Measurements from ENCODE around the gene BARHL2. TPM values are rescaled to one million over a fixed set of nuclear protein-coding genes. Genes with fewer than 3 reads are reported as not detected.

BARHL2 gene
- total RNA-seq, 2 donors from 2014 or later: not detected

DNA sequence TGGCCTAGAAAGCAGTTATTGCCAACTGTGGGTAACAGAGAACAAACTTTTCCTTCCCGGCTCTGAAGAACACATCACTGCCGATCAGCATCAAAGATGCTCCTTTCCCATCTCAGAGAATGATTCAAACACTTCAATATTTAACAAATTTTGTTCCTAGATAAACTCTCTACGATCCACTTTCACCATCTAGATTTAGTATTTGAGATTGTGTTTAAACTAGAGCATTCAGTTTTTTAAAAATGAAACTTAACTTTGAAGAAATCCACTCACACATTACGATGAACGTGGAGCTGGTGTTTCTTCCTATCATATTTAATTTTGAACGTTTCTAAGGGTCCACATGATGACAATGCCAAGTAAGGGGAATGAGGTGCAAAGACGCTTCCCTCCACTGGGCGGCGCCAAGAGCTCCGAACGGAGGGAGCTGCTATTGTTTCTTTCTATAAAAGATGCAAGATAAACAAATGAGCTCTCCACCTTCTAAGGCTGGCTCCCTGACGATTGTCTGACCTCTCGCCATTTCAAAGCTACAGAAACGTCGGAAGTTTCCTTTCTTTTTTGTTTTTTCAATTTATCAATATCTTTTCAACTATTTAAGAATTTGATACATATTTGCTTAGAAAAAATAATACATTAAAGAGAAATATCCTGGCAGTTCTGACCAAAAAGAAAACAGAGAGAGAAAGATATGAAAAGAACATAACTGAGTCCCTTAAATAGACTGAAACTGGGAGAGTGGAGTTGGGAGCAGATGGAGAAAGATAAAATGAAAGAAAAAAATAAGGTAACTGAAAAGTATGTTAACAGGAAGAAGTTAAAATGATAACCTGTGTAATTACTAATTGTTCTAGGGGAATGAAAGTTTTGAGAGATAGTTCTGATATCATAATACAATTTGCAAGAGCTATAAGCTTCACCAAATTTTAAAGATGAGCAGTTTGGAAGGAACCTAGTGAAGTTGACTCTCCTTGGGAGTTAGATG lies 4.4 kb upstream of the BARHL2 start:
- peaks cover 0 to 1% of the 10 kb centered on the region in 2 donors for H3K9me3 Mint-ChIP-seq
- H3K4me1 Mint-ChIP-seq (ENCODE audit: low read depth): peaks cover 64% of the 10 kb centered on the region
- DNase-seq (peak; percentile 65 to 69), ATAC-seq (replicated peaks in 1 of 2) (peak in 1 of 2 donors; percentile 34)
- peaks cover 95% of the 10 kb centered on the region for H3K27me3 Mint-ChIP-seq (ENCODE audit: low read depth)
- H3K27ac Mint-ChIP-seq: peak overlapping the region; percentile 55
- H3K36me3 Mint-ChIP-seq (ENCODE audit: insufficient read depth in 2 of 2): peaks cover 14 to 15% of the 10 kb centered on the region in 2 donors
- H3K4me3 Mint-ChIP-seq: peak overlapping the region in 1 of 2 donors; percentile 42

DNA sequence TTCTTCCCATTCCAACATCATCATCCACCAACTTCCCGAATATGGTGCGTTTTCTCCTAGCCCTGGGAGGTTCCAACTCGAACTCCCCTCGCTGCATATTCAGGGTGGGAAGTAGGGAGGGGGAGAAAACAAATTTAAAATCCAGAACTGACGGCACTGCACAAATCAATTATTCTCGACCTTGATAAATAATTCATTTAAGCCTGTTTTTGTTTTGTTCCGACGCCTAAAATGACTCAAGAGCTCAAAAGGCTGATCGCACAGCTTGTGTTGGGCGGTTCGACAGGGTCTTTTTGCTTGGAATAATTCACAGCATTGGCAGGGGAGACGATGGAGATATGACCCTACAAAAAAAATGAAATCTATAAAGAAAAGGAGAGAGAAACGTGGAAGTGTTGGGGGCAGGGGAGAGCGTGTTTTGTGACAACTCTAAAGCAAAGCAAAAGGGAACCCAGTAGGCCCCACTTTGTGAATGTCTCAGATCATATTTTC lies 3.1 kb upstream of the BARHL2 start:
- no peak overlapping the region for H3K27ac Mint-ChIP-seq
- no peak overlapping the region for H3K4me3 Mint-ChIP-seq
- peaks cover 10 to 11% of the 10 kb centered on the region in 2 donors for H3K36me3 Mint-ChIP-seq (ENCODE audit: insufficient read depth in 2 of 2)
- H3K4me1 Mint-ChIP-seq (ENCODE audit: low read depth): peaks cover 51% of the 10 kb centered on the region
- no peak for ATAC-seq (replicated peaks in 1 of 2)
- H3K9me3 Mint-ChIP-seq: peaks cover 0 to 1% of the 10 kb centered on the region in 2 donors
- no peak for DNase-seq
- peaks cover 95% of the 10 kb centered on the region for H3K27me3 Mint-ChIP-seq (ENCODE audit: low read depth)

DNA sequence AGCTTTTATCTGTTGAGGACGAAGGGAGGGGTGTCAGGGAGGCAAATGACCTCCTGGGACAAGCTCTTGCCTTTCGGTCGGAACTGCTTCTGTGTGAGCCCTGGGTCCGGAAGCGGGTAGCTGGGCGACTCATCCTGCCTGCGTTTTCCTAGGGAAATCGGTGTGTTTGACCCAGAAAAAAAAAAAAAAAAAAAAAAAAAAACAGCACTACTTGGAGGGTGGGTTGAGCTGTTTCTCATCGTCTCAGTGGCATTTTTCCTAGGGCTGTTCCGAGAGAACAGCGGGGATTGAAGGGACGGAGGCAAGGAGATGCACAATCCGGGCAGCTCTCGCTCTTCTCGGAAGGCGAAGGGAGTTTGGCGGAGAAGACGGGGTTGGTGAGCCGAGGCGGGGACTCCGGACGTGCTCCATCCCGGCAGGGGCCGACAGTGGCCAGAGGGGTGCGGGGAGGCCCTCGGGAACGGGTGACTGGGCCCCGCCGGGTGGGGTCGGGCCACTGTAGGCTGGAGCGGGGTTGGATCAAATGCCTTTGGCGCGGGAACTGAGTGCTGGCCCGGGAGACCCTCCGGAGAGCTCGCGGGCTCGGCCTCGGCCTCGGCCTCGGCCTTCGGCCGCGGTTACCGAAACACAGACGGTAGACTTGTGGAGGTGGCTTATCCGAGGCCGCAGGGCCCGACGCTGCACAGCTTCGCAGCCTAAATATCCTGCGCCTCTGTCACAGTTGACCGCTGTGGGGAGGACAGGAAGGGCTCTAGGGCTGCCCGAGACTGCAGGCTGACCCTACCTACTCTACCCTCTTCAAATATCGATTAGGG lies 2.4 kb upstream of the BARHL2 start:
- Mint-ChIP-seq H3K4me3 (peak overlapping the region; percentile 66 to 89), H3K4me1 (ENCODE audit: low read depth) (peaks cover 47% of the 10 kb centered on the region), H3K27me3 (ENCODE audit: low read depth) (peaks cover 95% of the 10 kb centered on the region), H3K27ac (peak overlapping the region; percentile 81), H3K36me3 (ENCODE audit: insufficient read depth in 2 of 2) (peaks cover 10 to 11% of the 10 kb centered on the region in 2 donors), H3K9me3 (peaks cover 0 to 1% of the 10 kb centered on the region in 2 donors)
- DNase-seq (no peak), ATAC-seq (replicated peaks in 1 of 2) (no peak)

DNA sequence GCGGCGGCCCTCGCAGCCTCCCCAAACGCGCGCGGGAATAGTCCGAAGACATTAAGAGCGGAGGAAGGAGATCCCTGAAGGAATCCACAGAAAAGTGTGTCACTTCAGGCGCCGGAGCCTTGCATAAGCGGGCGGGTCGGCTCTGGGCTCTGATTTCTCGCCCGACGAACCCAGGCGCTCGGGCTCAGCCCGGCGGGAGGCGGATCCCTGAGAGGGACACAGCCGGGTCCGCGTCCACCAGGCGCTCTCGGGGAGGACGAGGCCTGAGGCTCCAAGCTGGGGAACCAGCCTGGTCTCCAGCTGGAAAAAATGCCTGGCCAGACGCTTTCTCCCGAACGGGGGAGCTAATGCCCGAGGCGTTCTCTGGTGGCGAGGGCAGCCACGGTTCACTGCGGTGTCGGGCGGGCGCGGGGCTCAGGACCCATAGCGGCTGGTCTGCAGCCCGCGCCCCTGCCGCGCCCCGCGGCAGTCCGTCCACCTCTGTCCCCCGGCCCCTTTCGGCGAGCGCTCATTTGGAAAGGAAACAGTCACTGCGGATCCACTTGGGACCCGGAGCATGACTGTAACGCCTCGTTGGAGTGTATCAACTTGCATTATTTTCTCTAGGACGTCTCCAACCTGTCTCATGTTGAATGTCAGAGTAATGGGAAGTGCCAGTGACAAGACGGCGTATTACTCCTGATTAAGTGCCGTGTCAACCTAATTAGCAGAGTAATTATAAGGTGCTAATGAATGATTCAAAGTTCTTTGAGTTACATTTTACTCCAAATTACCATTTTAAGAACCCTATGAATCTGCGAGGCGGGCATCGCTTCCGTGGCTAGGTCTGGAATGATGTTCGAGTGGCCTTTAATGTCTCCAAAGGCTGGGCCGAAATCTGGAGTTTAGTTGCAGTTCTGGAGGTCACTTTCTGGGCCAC lies 1.6 kb upstream of the BARHL2 start:
- Mint-ChIP-seq H3K9me3 (no peaks in the 10 kb centered on the region), H3K36me3 (ENCODE audit: insufficient read depth in 2 of 2) (peaks cover 7 to 11% of the 10 kb centered on the region in 2 donors), H3K4me3 (peak overlapping the region; percentile 79 to 89), H3K27me3 (ENCODE audit: low read depth) (peaks cover 95% of the 10 kb centered on the region), H3K4me1 (ENCODE audit: low read depth) (peaks cover 40% of the 10 kb centered on the region), H3K27ac (peak overlapping the region; percentile 81)
- DNase-seq (no peak), ATAC-seq (replicated peaks in 1 of 2) (peak in 1 of 2 donors; percentile 10)

DNA sequence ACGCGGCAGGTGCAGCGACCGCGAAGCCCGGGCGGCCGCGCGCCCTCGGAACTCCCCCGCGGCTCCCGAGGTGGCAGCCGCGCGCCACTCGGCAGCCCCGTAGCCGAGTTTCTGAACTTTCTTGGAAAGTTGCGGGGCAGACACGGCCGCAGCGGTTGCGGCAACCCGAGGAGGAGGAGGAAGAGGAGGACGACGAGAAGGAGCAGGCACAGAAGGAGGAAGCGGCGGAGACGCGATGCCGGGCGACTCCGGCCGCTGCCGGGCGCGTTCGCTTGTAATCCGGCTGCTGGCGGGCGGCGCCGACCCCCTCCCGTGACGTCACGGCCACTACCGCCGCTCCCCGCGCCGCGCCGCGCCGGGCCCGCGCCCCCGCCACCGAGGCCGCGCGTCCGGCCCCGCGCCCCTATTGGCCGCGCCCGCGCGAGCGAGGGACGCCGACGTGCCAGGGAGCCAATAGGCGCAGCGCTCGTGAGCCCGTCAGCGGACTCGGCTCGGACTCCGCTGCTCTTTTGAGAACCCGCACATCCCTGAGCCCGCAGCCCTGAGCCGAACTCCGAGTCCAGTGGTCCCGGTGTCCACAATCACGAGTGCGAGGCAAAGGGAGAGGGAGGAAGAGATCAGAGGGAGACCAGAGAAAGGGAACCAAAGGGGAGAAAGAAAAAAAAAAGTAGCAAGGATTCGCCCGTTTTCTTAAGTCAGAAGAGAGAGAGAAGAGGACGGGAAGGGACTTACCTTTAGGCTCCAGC lies 736 bp upstream of the BARHL2 start:
- DNase-seq: no peak
- Mint-ChIP-seq H3K4me3 (peak overlapping the region; percentile 79 to 89), H3K27me3 (ENCODE audit: low read depth) (peaks cover 95% of the 10 kb centered on the region), H3K4me1 (ENCODE audit: low read depth) (peaks cover 40% of the 10 kb centered on the region), H3K9me3 (no peaks in the 10 kb centered on the region), H3K36me3 (ENCODE audit: insufficient read depth in 2 of 2) (peaks cover 7 to 11% of the 10 kb centered on the region in 2 donors), H3K27ac (peak overlapping the region; percentile 52)
- peak; percentile 67 for ATAC-seq (replicated peaks in 1 of 2)

DNA sequence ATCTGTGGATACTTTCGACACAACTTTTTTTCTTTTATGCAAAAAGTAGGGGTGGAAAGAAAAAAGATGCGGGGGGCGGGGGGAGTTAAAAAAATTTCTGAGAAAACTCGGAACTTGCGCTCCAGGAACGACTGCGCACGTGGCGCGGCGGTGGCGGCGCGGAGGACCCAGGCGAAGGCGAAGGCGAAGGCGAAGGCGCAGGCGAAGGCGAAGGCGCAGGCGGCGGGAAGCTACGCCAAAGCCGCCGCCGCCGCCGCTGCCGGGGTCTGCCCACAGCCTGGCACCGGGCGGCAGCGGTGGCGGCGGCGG lies 208 bp upstream of the BARHL2 start:
- H3K4me3 Mint-ChIP-seq: peak overlapping the region; percentile 73 to 82
- ATAC-seq (replicated peaks in 1 of 2) (peak in 1 of 2 donors; percentile 14), DNase-seq (no peak)
- H3K4me1 Mint-ChIP-seq (ENCODE audit: low read depth): peaks cover 41% of the 10 kb centered on the region
- no peak overlapping the region for H3K27ac Mint-ChIP-seq
- no peaks in the 10 kb centered on the region for H3K9me3 Mint-ChIP-seq
- H3K27me3 Mint-ChIP-seq (ENCODE audit: low read depth): peaks cover 95% of the 10 kb centered on the region
- peaks cover 7 to 11% of the 10 kb centered on the region in 2 donors for H3K36me3 Mint-ChIP-seq (ENCODE audit: insufficient read depth in 2 of 2)

DNA sequence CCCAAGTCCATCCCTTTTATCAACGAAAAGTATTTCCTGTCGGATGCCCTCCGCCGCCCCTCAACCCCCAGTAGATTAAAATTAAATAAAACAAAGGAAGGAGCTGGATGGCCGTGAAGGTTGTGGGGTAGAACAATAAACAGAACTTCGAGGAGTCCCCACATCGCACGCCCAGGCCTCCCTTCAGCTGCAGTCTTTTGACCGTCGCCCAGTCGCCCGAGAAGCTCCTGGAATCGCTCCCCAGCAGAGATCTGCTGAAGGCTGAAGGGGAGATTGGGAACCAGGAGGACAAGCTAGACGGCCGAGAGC lies 905 bp downstream of the BARHL2 start:
- peak overlapping the region; percentile 83 for H3K27ac Mint-ChIP-seq
- DNase-seq (no peak), ATAC-seq (replicated peaks in 1 of 2) (no peak)
- H3K4me3 Mint-ChIP-seq: peak overlapping the region; percentile 73 to 82
- H3K9me3 Mint-ChIP-seq: no peaks in the 10 kb centered on the region
- peaks cover 7 to 11% of the 10 kb centered on the region in 2 donors for H3K36me3 Mint-ChIP-seq (ENCODE audit: insufficient read depth in 2 of 2)
- peaks cover 33% of the 10 kb centered on the region for H3K4me1 Mint-ChIP-seq (ENCODE audit: low read depth)
- peaks cover 95% of the 10 kb centered on the region for H3K27me3 Mint-ChIP-seq (ENCODE audit: low read depth)

DNA sequence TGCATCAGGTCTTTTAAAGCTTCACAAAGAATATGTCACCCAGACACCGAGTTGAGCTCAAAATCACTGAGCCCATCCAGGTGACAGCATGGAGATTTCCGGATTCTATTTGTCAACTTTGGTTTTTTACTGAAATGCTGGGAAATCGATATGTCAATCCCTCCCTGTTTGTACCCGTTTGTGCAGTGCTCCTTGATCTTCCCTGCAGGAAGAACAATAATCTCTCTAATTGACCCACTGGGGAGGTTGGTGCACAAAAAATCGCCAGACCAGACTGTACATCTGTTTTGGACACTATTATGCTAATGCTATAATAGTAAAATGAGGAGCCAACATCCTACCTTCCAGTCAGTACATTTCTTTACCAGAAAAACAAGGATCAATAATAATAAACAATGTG lies 1.8 kb downstream of the BARHL2 start:
- ATAC-seq (replicated peaks in 1 of 2): no peak
- no peak overlapping the region for H3K27ac Mint-ChIP-seq
- no peaks in the 10 kb centered on the region for H3K9me3 Mint-ChIP-seq
- no peak for DNase-seq
- peaks cover 32% of the 10 kb centered on the region for H3K4me1 Mint-ChIP-seq (ENCODE audit: low read depth)
- H3K36me3 Mint-ChIP-seq (ENCODE audit: insufficient read depth in 2 of 2): peaks cover 7 to 10% of the 10 kb centered on the region in 2 donors
- H3K4me3 Mint-ChIP-seq: no peak overlapping the region
- peaks cover 95% of the 10 kb centered on the region for H3K27me3 Mint-ChIP-seq (ENCODE audit: low read depth)

DNA sequence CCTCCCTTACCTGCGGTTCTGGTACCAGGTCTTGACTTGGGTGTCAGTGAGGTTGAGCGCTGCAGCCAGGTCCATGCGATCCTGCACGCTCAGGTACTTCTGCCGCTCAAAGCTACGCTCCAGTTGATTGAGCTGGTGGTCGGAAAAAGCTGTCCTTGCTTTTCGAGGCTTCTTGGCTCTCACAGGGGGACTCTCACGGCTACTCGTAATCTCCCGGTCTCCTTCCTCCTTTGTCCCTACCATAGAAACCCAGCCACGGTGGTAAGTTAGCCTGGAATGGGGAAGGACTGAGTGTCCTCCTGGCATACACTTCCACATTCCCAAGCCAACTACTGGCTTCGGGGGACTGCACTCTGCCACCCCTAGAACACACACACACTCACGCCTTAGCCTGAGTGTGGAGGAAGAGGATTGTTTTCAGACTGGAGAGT lies 2.6 kb downstream of the BARHL2 start:
- ATAC-seq (replicated peaks in 1 of 2) (no peak), DNase-seq (no peak)
- no peak overlapping the region for H3K27ac Mint-ChIP-seq
- H3K4me3 Mint-ChIP-seq: no peak overlapping the region
- peaks cover 7% of the 10 kb centered on the region in 2 donors for H3K36me3 Mint-ChIP-seq (ENCODE audit: insufficient read depth in 2 of 2)
- peaks cover 96% of the 10 kb centered on the region for H3K27me3 Mint-ChIP-seq (ENCODE audit: low read depth)
- H3K9me3 Mint-ChIP-seq: no peaks in the 10 kb centered on the region
- H3K4me1 Mint-ChIP-seq (ENCODE audit: low read depth): peaks cover 32% of the 10 kb centered on the region

DNA sequence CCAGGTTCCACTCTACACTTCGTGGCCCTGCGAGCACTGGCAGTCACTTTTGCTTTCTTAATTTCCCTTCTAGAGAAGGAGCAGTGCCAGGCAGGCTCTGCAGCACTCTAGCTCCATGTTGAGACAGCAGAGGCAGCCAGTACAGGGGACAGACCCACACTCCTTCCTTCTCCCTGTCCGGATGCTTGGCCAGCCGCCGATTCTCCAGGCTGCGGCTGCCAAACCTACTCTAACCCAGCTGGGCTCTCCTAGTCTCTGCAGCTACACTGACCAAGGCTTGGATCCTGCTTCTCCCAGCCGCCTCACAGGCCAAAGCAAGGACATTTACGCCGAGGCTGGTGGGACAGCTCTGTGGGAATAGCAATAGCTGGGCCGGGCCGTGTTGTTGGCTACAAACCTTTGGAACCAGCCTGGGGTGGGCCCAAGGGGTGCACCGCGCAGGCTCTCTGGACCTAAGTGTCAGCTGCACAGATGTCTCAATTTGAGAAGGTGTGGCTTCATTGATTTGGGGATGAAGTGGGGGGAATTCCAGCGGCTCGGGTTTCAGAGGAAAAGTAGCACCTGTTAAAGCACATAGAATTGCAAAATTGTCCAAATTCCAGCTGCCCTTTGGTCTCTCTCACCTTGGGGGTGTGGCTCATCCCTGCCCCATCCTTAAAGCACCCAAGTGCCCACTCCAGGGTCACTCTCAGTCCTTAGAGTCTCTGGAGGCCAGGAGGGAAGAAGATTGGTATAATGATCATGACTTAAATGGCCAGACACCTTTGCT lies 3.2 kb downstream of the BARHL2 start:
- ATAC-seq (replicated peaks in 1 of 2) (no peak), DNase-seq (no peak)
- Mint-ChIP-seq H3K36me3 (ENCODE audit: insufficient read depth in 2 of 2) (peaks cover 3 to 7% of the 10 kb centered on the region in 2 donors), H3K27ac (no peak overlapping the region), H3K4me1 (ENCODE audit: low read depth) (peaks cover 26% of the 10 kb centered on the region), H3K27me3 (ENCODE audit: low read depth) (peaks cover 96% of the 10 kb centered on the region), H3K9me3 (no peaks in the 10 kb centered on the region), H3K4me3 (no peak overlapping the region)

DNA sequence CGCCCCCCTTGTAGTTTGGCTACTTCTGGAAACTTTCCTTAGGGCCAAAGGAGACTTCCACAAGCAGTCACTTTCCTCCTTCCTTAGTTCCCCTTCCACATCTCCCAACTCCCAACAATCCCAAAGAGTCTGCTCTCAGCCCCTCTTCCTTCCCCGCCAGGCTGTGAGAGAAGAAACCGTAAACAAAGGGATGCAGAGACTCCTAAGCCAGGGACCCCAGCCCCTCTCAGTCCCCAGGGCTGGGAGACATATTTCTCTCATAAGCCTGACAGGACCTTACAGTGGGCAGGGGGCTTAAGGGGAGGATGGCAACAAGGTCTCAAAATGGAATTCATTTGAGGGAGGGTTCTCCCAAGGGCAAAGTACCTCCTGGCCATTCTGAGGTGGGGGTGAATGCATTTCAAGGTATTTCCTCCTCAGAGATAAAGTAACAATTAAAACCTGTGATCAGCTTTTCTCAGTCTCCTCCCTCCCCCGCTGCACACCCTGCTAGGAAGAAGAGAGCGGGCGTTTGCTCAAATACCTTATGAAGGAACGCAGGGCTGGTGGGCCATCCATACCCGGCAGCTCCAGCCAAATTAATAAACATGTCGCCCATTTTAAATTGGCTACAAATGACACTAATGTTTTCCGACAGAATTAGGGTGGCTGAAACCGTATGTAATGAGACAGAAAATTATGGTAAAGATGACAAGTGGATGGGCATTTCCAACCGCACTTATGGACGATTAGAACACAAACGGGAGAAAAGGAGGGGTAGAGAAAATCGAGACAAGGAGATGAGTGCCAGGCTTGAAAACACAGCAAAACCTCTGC lies 4.0 kb downstream of the BARHL2 start:
- H3K4me3 Mint-ChIP-seq: peak overlapping the region; percentile 5 to 8
- no peak for ATAC-seq (replicated peaks in 1 of 2)
- H3K9me3 Mint-ChIP-seq: no peaks in the 10 kb centered on the region
- peaks cover 2 to 6% of the 10 kb centered on the region in 2 donors for H3K36me3 Mint-ChIP-seq (ENCODE audit: insufficient read depth in 2 of 2)
- no peak for DNase-seq
- H3K27me3 Mint-ChIP-seq (ENCODE audit: low read depth): peaks cover 96% of the 10 kb centered on the region
- H3K27ac Mint-ChIP-seq: no peak overlapping the region
- H3K4me1 Mint-ChIP-seq (ENCODE audit: low read depth): peaks cover 20% of the 10 kb centered on the region

Measured in activated T-cell treated with anti-CD3 and anti-CD28 coated beads, Interleukin-2, amount 50 U/mL, for 72 hours (primary cell).